ENCODE data around the gene OR14J1.
"Not testable (repeated sequence)": the region's sequence is repeated elsewhere in the genome, so short reads cannot be mapped to it uniquely, and the experiment has no call there.

The OR14J1 gene

DNA sequence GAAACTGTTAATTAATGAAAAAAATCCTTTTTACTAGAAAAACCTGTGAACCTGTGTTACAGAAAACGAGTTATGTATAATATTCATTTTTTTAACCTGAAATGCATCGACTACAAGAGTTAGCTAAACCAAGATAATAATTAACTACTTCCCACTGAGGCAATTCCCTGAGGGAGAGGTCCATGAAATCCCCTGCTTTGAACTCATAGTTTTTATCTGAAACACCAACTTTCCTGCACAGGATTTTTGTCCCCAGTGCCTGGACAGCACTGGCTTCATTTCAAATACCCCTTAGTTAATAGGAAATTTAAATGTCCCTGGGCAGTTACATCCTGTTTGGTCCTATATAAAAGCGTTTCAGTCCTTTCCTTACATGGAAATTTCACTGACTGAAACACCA is at the start of gene OR14J1:
TSS of gene OR14J1 (plus strand) at position 386 of the 400 bp plus-strand sequence. CDS start 4,989 bp downstream, outside the sequence.
- no peak for DNase-seq

DNA sequence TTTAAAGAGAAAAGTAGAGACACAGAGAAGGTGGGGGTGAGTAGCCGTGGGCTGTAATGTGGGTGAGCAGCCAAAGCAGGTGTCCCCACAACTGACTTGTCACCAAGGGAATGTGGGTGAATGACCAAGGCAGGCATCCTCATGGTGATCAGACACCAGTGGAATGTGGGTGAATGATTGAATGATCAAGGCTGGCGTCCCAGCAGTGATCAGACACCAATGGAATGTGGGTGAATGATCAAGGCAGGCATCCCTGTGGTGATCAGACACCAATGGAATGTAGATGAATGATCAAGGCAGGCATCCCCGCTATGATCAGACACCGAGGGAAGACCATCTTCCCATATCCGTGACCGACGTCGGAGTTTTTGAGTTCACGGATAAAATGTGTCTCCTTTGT is 49.8 kb upstream of the OR14J1 start:
- no peak for DNase-seq

GRCh38 chr6:29255530-29255929 is 46.0 kb upstream of the OR14J1 start:
- no peak for DNase-seq

DNA sequence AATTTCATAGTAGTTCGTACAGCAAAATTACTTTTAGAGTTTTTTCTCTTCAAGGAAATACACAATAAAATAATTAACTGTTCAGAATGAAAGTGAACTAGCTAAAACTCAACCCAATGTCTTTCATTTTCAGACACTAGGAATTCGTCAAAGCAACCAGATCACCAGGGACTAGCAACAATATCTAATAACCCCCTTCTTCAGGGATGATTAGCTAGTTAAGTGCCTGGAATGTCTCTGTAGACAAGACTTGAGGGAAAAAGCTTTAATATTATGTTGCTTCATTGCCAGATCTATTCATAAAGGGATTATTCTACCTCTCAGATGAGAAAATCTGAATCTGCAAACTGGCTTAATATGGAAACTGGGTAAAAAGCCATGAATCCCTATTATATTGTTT is 41.8 kb upstream of the OR14J1 start:
- DNase-seq: no peak

GRCh38 chr6:29263001-29263400 is 38.5 kb upstream of the OR14J1 start:
- no peak for DNase-seq

DNA sequence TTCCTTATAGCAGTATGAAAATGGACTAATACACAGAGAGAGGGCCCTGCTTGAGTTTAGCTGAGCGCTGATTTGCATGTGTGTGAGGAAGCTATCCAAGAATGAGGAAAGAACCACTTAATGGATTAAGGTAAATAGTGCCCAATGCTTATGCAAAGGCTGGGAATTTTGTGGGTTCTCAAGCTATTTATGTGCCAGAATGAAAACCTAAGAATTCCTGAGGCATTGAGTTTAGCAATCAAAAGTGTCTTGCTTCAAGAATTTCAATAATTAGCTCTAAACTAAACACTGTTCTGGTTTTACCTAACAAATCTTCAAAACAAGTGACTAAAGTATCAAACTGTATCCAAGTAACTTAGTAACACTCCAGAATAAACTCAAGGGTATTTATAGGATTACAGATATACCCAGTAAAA is 7.0 kb upstream of the OR14J1 start:
- DNase-seq: no peak

DNA sequence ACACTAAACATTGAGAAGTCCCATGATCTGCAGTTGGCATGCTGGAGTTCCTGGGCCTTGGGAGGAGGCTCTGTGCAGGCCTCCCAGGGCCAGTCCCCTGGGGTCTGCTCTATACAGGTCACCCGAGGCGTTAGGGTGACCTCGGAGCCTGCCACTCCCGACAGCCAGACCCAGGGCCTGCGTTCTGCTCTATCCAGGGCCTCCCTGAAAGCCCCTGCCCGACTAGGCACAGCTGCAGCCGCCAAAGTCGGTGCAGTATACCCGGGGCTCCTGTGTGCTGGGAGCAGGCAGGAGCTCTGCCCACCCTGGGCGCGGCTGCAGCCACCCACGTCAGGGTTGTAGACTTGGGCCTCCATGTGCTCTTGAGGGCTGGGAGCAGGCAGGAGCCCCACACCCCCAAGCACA is 6.3 kb upstream of the OR14J1 start:
- DNase-seq: no peak

DNA sequence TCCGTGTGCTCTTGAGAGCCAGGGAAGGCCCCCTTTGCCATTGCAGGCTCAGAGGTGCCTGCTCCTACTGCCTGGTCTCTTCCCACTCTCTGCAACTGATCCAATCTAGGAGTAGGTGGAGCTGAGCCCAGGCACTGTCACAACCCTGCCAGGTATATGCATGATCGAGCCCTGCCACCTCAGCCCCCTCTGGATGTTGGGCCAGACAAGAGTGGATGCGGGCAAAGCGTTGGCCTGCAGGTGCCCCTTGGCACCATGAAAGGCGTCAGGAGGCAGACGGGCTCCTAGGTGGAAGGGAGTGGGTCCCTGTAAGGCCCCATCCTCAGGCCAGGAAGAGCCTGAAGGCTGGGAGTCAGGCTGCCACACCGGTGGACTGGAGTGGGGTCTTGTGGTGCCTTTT is 5.9 kb upstream of the OR14J1 start:
- no peak for DNase-seq

DNA sequence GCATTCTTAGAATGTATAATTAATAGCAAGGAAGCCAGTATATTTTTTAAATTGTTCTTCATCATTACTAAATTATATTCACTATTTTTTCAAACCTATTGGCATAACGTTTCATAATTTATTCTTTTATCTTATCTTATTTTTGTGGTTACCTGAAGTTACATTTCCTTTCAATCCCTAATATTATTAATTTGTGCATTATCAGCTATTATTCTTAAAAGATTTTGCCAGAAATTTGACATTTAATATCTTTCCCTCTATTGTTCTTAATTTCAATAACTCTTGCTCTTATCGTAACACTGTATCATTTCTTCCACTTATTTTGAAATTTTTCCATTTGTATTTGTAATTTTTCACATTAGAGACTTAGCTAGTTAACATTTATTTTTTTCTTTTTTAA is 18.4 kb downstream of the OR14J1 start:
- DNase-seq: no peak

- not testable (repeated sequence) for DNase-seq
These were observed 21.8 kb downstream of the OR14J1 start for GRCh38 chr6:29323332-29323731.

GRCh38 chr6:29325777-29326176 is 24.3 kb downstream of the OR14J1 start:
- DNase-seq: no peak

- DNase-seq: no peak
These were observed 31.2 kb downstream of the OR14J1 start for GRCh38 chr6:29332676-29333075.

GRCh38 chr6:29336269-29336668 is 34.8 kb downstream of the OR14J1 start:
- DNase-seq: no peak

- DNase-seq: no peak
These were observed 43.9 kb downstream of the OR14J1 start for GRCh38 chr6:29345380-29345779.

DNA sequence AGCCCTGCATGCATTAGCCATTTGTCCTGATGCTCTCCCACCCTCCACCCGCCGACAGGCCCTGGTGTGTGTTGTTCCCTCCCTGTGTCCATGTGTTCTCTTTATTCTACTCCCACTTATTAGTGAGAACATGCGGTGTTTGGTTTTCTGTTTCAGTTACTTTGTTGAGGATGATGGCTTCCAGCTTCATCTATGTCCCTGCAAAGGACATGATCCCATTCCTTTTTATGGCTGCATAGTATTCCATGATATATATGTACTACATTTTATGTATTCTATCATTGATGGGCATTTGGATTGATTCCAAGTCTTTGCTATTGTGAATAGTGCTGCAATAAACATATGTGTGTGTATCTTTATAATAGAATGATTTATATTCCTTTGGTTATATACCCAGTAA is 47.8 kb downstream of the OR14J1 start:
- DNase-seq: not testable (repeated sequence)

DNA sequence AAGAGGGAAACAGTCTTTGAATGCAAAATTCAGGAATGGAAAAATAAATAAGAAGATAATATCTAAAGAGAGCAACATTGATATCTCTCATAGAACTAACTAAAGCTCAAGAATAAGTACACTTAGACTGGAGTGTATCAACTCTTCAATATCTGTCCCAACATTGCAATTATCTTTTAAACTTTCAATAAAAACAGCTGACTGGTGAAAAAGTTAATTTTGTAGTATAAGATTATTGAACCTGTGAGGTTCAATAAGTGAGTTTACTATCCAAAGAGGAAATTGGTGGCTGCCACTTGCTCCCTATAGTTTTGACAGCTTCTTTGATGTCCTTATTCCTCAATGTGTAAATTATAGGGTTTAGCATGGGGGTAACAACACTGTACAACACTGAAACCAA is 53.5 kb downstream of the OR14J1 start:
- no peak for DNase-seq

GRCh38 chr6:29355603-29356002 is 54.1 kb downstream of the OR14J1 start:
- no peak for DNase-seq

Measured in NCI-H82 (cell line).